HuH-7 (cell line): ENCODE data around the gene OSBPL3.

ENCODE experiments used
- DNase-seq: peaks from one replicate; pipeline ENCODE4 v3.0.0; 2011; ENCODE audit warnings: low spot score

The OSBPL3 gene

GRCh38 chr7:24951441-24951980 is 28.5 kb downstream of the OSBPL3 start:
- no peak for DNase-seq

GRCh38 chr7:24949884-24950283 is 30.1 kb downstream of the OSBPL3 start:
- DNase-seq: no peak

- no peak for DNase-seq
Measured at GRCh38 chr7:24948739-24949138, 31.2 kb downstream of the OSBPL3 start.

- peak; percentile 26 for DNase-seq
Measured at GRCh38 chr7:24946467-24946866, 33.5 kb downstream of the OSBPL3 start.

- DNase-seq: no peak
Measured at GRCh38 chr7:24945899-24946298, 34.1 kb downstream of the OSBPL3 start.

- DNase-seq: no peak
Measured at GRCh38 chr7:24943096-24943948, 36.7 kb downstream of the OSBPL3 start.

GRCh38 chr7:24942226-24942625 is 37.8 kb downstream of the OSBPL3 start:
- no peak for DNase-seq

- no peak for DNase-seq
Measured at GRCh38 chr7:24939416-24939815, 40.6 kb downstream of the OSBPL3 start.

GRCh38 chr7:24936121-24936824 is 43.7 kb downstream of the OSBPL3 start:
- DNase-seq: no peak

GRCh38 chr7:24933298-24933697 is 46.7 kb downstream of the OSBPL3 start:
- no peak for DNase-seq

GRCh38 chr7:24932815-24933214 is 47.2 kb downstream of the OSBPL3 start:
- DNase-seq: no peak

GRCh38 chr7:24932389-24932788 is 47.6 kb downstream of the OSBPL3 start:
- no peak for DNase-seq

GRCh38 chr7:24931844-24932243 is 48.1 kb downstream of the OSBPL3 start:
- DNase-seq: no peak

- no peak for DNase-seq
Measured at GRCh38 chr7:24930856-24931255, 49.1 kb downstream of the OSBPL3 start.

GRCh38 chr7:24926623-24927524 is 53.1 kb downstream of the OSBPL3 start:
- no peak for DNase-seq

GRCh38 chr7:24924375-24924774 is 55.6 kb downstream of the OSBPL3 start:
- no peak for DNase-seq

- no peak for DNase-seq
Measured at GRCh38 chr7:24923172-24923865, 56.7 kb downstream of the OSBPL3 start.

GRCh38 chr7:24922099-24922773 is 57.7 kb downstream of the OSBPL3 start:
- DNase-seq: no peak

- DNase-seq: no peak
Measured at GRCh38 chr7:24921362-24921679, 58.7 kb downstream of the OSBPL3 start.

GRCh38 chr7:24920451-24921361 is 59.3 kb downstream of the OSBPL3 start:
- DNase-seq: no peak
